ENCODE data around the gene GLO1.

DNA sequence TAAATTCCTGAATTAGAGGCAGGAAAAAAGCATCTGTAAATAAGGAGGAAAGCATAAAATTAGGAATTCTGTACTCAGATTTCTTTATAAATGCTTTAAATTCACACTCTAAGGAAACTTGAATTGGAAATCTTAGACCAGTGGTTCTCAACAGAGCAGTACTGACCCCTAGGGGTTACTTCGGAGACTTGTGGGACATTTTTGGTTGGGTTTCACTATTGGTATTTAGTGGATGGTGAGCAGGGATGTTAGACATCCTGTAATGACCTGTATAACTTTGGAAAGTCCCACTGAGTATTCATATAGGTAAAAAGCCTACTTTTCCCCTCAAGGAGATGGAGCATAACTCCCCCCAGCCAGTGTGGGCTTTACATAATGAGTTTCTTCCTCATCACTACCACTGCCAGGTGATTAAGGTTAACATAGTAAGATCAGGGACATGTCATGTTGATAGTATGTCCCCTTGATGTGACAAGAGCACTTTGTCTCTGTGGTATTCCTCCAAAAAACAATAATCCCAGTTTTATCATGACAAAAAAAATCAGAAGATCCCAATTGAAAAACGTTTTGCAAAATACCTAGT lies 31.0 kb downstream of the GLO1 start:
- TF ChIP-seq, protein P1, sequence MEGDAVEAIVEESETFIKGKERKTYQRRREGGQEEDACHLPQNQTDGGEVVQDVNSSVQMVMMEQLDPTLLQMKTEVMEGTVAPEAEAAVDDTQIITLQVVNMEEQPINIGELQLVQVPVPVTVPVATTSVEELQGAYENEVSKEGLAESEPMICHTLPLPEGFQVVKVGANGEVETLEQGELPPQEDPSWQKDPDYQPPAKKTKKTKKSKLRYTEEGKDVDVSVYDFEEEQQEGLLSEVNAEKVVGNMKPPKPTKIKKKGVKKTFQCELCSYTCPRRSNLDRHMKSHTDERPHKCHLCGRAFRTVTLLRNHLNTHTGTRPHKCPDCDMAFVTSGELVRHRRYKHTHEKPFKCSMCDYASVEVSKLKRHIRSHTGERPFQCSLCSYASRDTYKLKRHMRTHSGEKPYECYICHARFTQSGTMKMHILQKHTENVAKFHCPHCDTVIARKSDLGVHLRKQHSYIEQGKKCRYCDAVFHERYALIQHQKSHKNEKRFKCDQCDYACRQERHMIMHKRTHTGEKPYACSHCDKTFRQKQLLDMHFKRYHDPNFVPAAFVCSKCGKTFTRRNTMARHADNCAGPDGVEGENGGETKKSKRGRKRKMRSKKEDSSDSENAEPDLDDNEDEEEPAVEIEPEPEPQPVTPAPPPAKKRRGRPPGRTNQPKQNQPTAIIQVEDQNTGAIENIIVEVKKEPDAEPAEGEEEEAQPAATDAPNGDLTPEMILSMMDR (IDR thresholded peaks at IDR 0.05; ENCODE audit: poor library complexity), result peak; percentile 76
- no peak for TF ChIP-seq EZH2phosphoT487 (IDR thresholded peaks at IDR 0.05; ENCODE audit: low read depth, severe bottlenecking, unreplicated experiment)
